Kidney glomerular epithelial cell (primary cell): Measurements from ENCODE around the gene FABP1.

Source experiments
- DNase-seq: peaks from one replicate; lab custom pipeline; 2025; lab: John Stamatoyannopoulos, UW

The FABP1 gene

GRCh38 chr2:88114889-88115288 is 13.0 kb downstream of the FABP1 start:
- no peak for DNase-seq

- no peak for DNase-seq
Observed at GRCh38 chr2:88113069-88113468, 14.8 kb downstream of the FABP1 start.

GRCh38 chr2:88110830-88111229 is 17.0 kb downstream of the FABP1 start:
- no peak for DNase-seq

- DNase-seq = no peak
Observed at GRCh38 chr2:88108796-88109195, 19.1 kb downstream of the FABP1 start.

- no peak for DNase-seq
Observed at GRCh38 chr2:88100489-88100858, 27.4 kb downstream of the FABP1 start.

GRCh38 chr2:88099798-88100488 is 27.9 kb downstream of the FABP1 start:
- DNase-seq = no peak

- DNase-seq = no peak
Observed at GRCh38 chr2:88098558-88098900, 29.3 kb downstream of the FABP1 start.

- DNase-seq = no peak
Observed at GRCh38 chr2:88097891-88098557, 29.8 kb downstream of the FABP1 start.

- no peak for DNase-seq
Observed at GRCh38 chr2:88097192-88097591, 30.7 kb downstream of the FABP1 start.

GRCh38 chr2:88096708-88097107 is 31.2 kb downstream of the FABP1 start:
- DNase-seq = no peak

GRCh38 chr2:88095022-88095421 is 32.8 kb downstream of the FABP1 start:
- DNase-seq = no peak

- no peak for DNase-seq
Observed at GRCh38 chr2:88092773-88093172, 35.1 kb downstream of the FABP1 start.

- DNase-seq = no peak
Observed at GRCh38 chr2:88091943-88092342, 35.9 kb downstream of the FABP1 start.

GRCh38 chr2:88090446-88091283 is 37.2 kb downstream of the FABP1 start:
- DNase-seq = no peak

GRCh38 chr2:88088999-88089398 is 38.9 kb downstream of the FABP1 start:
- DNase-seq = no peak

- DNase-seq = no peak
Observed at GRCh38 chr2:88087763-88088162, 40.1 kb downstream of the FABP1 start.

- no peak for DNase-seq
Observed at GRCh38 chr2:88087073-88087472, 40.8 kb downstream of the FABP1 start.

GRCh38 chr2:88086401-88086800 is 41.5 kb downstream of the FABP1 start:
- DNase-seq = no peak

- no peak for DNase-seq
Observed at GRCh38 chr2:88085602-88086001, 42.3 kb downstream of the FABP1 start.

- DNase-seq = no peak
Observed at GRCh38 chr2:88085099-88085498, 42.8 kb downstream of the FABP1 start.

- no peak for DNase-seq
Observed at GRCh38 chr2:88082781-88083180, 45.1 kb downstream of the FABP1 start.

- no peak for DNase-seq
Observed at GRCh38 chr2:88081924-88082608, 45.8 kb downstream of the FABP1 start.

- DNase-seq = no peak
Observed at GRCh38 chr2:88080545-88080944, 47.3 kb downstream of the FABP1 start.
